ENCODE measurements around the gene GABRR3.

Gene GABRR3

DNA sequence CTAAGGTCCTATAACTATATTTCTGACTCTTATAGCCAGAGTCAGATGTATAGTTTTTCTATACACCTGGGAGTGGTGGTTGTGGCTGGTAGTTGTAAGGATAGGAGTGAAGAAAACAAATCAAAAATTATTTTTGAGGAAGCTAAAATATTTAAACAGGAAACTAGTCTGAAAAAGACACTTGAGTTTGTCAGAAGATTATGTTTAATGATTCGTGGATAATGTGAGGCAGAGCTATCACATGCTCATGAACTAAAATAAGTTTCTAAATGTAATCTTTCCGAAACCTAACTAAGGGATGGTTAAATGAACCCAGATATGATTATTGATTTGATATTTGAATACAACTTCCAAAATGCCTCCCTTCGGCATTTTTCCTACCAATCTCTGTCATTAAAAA lies 30.4 kb downstream of the GABRR3 start:
- DNase-seq (ENCODE audit: low read depth, low spot score) = no peak
- TF ChIP-seq, protein P1, sequence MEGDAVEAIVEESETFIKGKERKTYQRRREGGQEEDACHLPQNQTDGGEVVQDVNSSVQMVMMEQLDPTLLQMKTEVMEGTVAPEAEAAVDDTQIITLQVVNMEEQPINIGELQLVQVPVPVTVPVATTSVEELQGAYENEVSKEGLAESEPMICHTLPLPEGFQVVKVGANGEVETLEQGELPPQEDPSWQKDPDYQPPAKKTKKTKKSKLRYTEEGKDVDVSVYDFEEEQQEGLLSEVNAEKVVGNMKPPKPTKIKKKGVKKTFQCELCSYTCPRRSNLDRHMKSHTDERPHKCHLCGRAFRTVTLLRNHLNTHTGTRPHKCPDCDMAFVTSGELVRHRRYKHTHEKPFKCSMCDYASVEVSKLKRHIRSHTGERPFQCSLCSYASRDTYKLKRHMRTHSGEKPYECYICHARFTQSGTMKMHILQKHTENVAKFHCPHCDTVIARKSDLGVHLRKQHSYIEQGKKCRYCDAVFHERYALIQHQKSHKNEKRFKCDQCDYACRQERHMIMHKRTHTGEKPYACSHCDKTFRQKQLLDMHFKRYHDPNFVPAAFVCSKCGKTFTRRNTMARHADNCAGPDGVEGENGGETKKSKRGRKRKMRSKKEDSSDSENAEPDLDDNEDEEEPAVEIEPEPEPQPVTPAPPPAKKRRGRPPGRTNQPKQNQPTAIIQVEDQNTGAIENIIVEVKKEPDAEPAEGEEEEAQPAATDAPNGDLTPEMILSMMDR (IDR thresholded peaks at IDR 0.05; ENCODE audit: low read depth, low read length) = no peak
- H3K4me3 ChIP-seq (ENCODE audit: low read depth, low read length) = no peak overlapping the region
- in situ Hi-C loops (cut with HindIII; ENCODE audit: low sequenced_read_pairs) = no loop called here

DNA sequence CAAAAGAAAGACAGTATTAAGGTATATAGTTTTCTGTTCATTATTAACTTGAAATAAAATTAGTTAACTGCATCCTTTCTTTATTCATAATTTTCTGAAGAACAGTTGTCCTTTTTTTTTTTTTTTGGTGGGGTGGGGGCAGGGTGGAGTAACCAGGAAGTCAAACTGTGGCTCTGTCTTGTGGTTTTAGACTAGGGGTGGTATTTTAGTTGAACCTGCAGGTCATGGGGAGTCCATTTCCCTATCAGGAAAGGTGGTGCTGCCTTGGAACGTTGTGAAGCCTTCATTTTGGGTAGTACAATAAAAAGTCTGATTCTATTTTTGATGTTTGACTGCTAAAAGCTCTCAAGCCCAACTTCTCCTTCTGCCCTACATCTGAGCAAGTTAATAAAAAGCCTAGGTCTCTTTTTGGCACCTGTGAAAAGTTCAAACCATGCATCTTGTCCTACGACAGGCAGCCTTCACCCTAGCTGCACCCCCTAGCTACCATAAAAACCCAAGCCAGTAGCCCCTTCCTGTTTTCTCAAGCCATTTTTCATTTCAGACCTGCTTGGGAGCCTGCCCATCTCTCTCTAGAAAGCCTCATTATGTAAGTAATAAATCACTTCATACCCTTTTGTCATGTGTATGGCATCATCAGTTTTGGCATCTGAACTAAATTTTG lies 31.7 kb downstream of the GABRR3 start:
- DNase-seq (ENCODE audit: low read depth, low spot score) = no peak
- TF ChIP-seq, protein P1 (IDR thresholded peaks at IDR 0.05; ENCODE audit: low read depth, low read length) = no peak
- in situ Hi-C loops (cut with HindIII; ENCODE audit: low sequenced_read_pairs) = no loop called here
- no peak overlapping the region for H3K4me3 ChIP-seq (ENCODE audit: low read depth, low read length)

DNA sequence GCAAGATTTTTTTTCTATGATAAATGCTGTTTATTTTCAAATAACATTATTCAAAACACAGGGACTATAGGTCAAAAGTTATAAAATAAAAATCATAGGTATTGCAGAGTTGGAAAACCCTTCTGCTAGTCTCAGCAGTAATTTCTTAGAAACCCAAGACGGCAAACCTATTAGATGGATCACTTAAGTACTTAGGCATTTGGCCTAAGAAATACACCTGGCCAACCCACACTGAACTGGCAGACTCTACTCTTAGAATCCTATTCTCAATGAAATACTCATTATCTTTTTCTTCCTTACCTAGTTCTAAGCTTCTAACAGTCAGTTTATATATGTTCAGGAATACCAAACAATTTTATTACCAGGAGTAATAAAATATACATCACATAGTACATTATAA lies 32.4 kb downstream of the GABRR3 start:
- H3K4me3 ChIP-seq (ENCODE audit: low read depth, low read length) = no peak overlapping the region
- no peak for DNase-seq (ENCODE audit: low read depth, low spot score)
- in situ Hi-C loops (cut with HindIII; ENCODE audit: low sequenced_read_pairs) = no loop called here
- TF ChIP-seq, protein P1 (IDR thresholded peaks at IDR 0.05; ENCODE audit: low read depth, low read length) = no peak

DNA sequence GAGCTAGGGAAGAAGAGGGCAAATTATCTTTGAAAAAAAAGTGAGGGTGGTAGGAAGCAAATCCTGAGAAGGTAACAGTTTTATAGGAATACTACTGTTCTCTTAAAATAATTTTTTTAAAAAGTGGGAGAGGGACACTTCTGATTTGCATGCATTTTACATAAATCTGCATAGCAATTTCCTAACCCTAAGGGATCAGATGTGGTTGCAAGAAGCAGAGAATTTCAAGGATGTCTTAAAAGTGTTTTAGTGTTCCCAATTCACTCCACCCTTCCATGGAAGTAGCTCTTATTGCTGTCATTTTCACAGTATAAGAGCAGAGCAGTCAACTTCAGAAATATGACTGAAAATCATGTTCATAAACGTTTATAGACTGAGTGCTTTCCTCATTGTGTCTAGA lies 35.1 kb downstream of the GABRR3 start:
- TF ChIP-seq, protein P1 (IDR thresholded peaks at IDR 0.05; ENCODE audit: low read depth, low read length) = no peak
- in situ Hi-C loops (cut with HindIII; ENCODE audit: low sequenced_read_pairs) = no loop called here
- H3K4me3 ChIP-seq (ENCODE audit: low read depth, low read length) = no peak overlapping the region
- no peak for DNase-seq (ENCODE audit: low read depth, low spot score)

DNA sequence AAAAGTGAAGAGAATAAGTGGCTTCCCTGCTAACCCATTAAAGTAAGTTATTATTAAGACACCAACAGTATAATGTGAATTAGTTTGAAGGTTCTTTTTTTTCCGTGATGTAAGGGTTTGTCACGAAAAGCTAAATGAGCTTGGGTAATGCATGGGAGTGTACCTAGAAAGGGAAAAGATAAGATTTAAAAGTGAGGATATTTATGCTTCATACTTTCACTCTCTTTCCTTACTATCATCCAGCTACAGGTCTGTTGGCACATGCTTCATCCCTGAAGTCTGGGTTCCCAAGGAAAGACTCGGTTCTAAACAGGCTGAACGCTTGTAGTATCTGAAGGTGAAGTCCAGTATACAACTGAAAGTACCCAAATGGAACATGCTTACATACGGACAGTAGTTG lies 36.0 kb downstream of the GABRR3 start:
- no peak for DNase-seq (ENCODE audit: low read depth, low spot score)
- TF ChIP-seq, protein P1 (IDR thresholded peaks at IDR 0.05; ENCODE audit: low read depth, low read length) = no peak
- in situ Hi-C loops (cut with HindIII; ENCODE audit: low sequenced_read_pairs) = no loop called here
- H3K4me3 ChIP-seq (ENCODE audit: low read depth, low read length) = no peak overlapping the region

DNA sequence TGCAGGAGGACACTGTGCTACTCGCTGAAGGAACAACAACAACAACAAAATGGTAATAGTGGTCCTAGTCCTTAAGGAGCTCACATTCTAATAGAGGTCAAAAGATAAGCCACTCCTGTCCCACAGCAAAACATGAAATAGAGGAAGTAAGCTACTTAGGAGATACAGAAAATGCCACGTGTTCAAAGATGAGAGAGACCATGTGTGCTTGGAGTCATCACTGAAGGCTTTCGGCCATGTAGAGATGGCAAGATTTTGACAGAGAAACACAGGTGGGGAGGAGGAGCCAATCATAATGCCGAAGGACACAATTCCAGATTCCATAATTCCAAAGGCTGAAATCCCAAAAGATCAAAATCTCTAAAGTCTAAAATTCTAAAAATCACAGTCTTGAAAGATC lies 38.1 kb downstream of the GABRR3 start:
- TF ChIP-seq, protein P1 (IDR thresholded peaks at IDR 0.05; ENCODE audit: low read depth, low read length) = no peak
- no peak overlapping the region for H3K4me3 ChIP-seq (ENCODE audit: low read depth, low read length)
- in situ Hi-C loops (cut with HindIII; ENCODE audit: low sequenced_read_pairs) = no loop called here
- DNase-seq (ENCODE audit: low read depth, low spot score) = no peak

Data from astrocyte of the spinal cord (primary cell).